ENCODE results near the gene FBXW11.
"Not testable (repeated sequence)": the region's sequence is repeated elsewhere in the genome, so short reads cannot be mapped to it uniquely, and the experiment has no call there.

Gene FBXW11

DNA sequence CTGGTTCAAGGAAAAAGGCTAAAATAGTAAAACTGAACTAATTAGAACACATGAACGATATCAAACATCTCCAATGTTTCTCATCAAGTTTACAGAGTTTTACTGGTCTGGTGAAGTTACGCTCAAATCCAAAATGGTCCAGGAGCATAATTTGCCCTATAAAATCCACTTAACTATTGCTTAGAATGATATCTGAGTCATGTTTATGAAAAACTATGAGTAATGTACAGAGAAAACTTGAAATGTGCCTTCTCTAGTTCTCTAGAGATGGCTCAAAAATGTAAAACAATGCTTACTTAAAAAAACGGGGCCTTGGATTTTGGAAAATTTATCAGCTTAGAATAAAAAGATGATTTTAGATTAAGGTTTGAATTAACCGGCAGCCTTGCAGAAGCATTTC, 108.1 kb downstream of the FBXW11 start:
- no peak for DNase-seq

GRCh38 chr5:171897231-171897630, 109.2 kb downstream of the FBXW11 start:
- intact Hi-C loops (cut with DNase I), result no loop called here
- no peak for DNase-seq

More for the DNA sequence above, 108.1 kb downstream of the FBXW11 start:
- intact Hi-C loops (cut with DNase I), result no loop called here

GRCh38 chr5:171895081-171895480, 111.4 kb downstream of the FBXW11 start:
- DNase-seq, result no peak
- intact Hi-C loops (cut with DNase I), result no loop called here

DNA sequence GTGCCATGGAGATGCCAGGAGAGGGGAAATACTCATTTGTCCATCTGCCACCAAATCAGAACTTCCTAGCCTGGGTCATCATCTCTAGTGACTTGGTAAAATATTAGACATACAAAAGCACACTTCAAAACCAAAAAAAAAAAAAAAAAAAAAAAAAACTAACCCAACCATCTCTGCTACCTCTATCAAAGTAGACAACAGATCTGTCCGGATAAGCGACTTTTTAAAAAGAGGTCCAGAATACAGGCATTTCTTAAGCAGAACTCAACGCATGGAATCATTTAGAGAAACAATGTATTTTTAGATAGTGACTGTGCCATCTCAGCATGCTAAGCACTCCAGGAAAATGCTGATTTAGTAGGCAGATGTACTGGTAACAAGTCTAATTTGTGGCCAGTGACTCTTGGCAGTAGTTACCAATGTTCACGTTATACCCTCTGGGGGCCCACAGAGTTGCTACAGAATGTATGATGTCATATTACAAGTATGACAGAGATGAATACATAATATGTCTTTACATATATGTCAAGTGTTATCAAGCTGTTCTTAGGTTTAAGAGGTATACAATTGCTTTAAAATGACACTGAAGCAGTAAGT, 113.0 kb downstream of the FBXW11 start:
- no peak for DNase-seq
- intact Hi-C loops (cut with DNase I), result no loop called here

GRCh38 chr5:171891595-171891994, 114.8 kb downstream of the FBXW11 start:
- DNase-seq, result no peak
- intact Hi-C loops (cut with DNase I), result no loop called here

DNA sequence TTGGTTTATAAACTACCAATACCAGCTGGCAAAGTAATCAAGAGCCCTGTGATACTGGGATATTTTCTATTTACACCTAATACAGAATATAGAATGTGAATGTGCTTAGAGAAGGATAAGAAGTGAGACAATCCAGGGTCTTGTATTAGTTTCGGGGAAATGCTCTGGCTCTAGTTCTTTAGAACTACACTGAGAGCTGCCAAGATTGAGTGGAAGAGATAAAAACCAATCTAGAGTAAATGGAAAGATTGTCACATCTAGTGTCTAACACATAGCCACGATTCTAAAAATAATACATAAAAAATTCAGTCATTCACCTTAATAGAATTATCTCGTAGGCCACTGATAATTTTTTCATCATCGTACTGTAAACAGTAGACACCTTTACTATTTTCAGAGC, 115.3 kb downstream of the FBXW11 start:
- intact Hi-C loops (cut with DNase I), result no loop called here
- DNase-seq, result no peak

DNA sequence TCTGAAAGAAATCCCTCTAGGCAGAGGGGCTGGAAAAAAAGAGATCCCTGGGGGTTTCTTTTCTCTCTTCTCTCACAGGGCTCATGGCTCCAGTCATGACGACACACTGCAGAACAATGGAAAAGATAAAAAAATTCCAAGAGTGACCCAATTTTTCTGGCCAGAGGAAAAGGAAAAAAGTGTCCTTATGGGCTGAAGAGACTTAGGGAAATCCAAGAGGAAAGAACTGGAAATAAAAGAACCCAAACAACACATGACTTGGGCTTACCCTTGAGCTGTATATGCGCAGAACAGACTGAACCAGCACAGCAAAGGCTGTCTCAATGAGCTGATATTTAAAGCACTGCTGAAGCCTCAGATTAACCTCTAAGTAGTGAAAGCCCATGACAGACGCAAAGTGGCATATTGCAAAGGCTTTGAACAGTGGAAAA, 118.4 kb downstream of the FBXW11 start:
- intact Hi-C loops (cut with DNase I), result no loop called here
- DNase-seq, result no peak

DNA sequence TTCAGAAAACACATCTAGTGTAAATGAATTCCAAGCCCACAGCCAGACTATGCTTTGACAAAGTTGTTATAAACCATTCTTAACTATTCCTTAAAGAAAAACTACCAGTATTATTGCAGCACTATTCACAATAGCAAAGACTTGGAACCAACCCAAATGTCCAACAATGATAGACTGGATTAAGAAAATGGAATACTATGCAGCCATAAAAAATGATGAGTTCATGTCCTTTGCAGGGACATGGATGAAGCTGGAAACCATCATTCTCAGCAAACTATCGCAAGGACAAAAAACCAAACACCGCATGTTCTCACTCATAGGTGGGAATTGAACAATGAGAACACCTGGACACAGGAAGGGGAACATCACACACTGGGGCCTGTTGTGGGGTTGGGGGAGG, 120.4 kb downstream of the FBXW11 start:
- DNase-seq; intact Hi-C loops (cut with DNase I): not testable (repeated sequence)

GRCh38 chr5:171882118-171882517, 124.3 kb downstream of the FBXW11 start:
- peak in 33 of 42 donors; percentile 3 to 72 (median 42) for DNase-seq
- intact Hi-C loops (cut with DNase I), result no loop called here

GRCh38 chr5:171874234-171874633, 132.2 kb downstream of the FBXW11 start:
- intact Hi-C loops (cut with DNase I), result no loop called here
- DNase-seq, result no peak

- no peak for DNase-seq
- intact Hi-C loops (cut with DNase I), result no loop called here
Measured at GRCh38 chr5:171872666-171873065, 133.8 kb downstream of the FBXW11 start.

GRCh38 chr5:171871711-171872110, 134.7 kb downstream of the FBXW11 start:
- intact Hi-C loops (cut with DNase I), result no loop called here
- DNase-seq, result no peak

DNA sequence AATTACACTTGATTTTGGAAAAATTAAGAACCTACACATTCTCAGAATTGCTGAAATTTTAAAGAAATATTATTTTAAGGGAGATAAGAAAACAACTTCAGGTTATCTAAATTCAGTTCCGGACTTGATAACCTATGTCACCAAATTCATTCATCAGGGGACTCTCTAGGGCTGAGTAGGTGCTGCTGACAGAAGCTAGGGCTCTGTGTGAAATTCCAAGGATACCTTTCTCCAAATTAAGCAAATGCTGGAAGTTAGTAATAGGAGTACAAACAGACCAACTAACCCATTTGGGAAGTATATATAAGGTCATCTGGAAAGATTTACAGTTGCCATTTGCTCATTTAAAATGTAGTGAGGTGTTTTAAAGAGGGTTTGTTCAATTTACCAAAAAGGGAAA, 136.5 kb downstream of the FBXW11 start:
- no peak for DNase-seq
- intact Hi-C loops (cut with DNase I), result no loop called here

DNA sequence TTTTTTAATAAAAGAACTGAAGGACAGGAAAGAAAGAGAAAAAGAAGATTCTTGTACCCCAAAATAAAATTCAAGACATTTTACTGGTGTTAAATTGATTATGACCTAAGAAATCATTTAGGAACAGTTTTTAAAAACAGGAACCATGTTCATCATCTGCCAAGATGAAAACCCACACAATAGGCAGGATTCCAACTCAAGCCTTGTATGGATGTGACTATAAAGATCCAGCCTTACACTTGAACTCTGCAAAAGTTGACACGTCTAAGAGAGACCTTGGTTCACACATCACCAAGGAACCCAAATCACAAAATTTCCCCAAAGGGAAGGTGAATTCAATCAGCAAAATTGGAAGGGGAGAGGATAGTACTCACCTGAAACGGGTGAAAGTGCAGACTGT, 138.2 kb downstream of the FBXW11 start:
- intact Hi-C loops (cut with DNase I), result no loop called here
- DNase-seq, result no peak

DNA sequence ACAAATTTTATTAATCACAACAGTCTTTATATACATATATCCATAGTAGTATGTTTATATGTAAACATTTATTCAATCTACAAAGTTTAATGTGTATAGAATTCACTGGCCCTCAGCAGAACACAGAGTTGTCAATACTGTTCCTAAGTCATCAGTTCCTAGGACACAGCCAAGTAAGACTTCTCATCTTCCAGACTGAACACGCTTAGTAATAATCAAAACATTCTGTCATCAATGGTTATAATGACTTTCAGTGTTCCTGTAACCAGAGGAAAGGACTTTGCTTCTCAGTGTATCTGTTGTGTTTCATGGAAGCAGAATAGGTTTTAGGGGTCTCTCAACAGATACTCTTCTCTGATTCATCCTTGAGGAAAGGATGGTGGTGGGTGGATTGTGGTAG, 138.7 kb downstream of the FBXW11 start:
- intact Hi-C loops (cut with DNase I), result no loop called here
- DNase-seq, result no peak

- no peak for DNase-seq
- intact Hi-C loops (cut with DNase I), result no loop called here
Measured at GRCh38 chr5:171865471-171865870, 141.0 kb downstream of the FBXW11 start.

GRCh38 chr5:171863935-171864334, 142.5 kb downstream of the FBXW11 start:
- DNase-seq, result peak in 1 of 42 donors; percentile 33
- intact Hi-C loops (cut with DNase I), result no loop called here

- DNase-seq, result peak in 2 of 42 donors; percentile 19 to 34
- intact Hi-C loops (cut with DNase I), result no loop called here
Measured at GRCh38 chr5:171862624-171863023, 143.8 kb downstream of the FBXW11 start.

GRCh38 chr5:171861381-171861780, 145.1 kb downstream of the FBXW11 start:
- intact Hi-C loops (cut with DNase I), result no loop called here
- DNase-seq, result no peak

GRCh38 chr5:171858303-171858702, 148.1 kb downstream of the FBXW11 start:
- no peak for DNase-seq
- intact Hi-C loops (cut with DNase I), result no loop called here

GRCh38 chr5:171857489-171857876, 149.0 kb downstream of the FBXW11 start:
- intact Hi-C loops (cut with DNase I), result no loop called here

More at GRCh38 chr5:171857489-171857876, 149.0 kb downstream of the FBXW11 start:
- no peak for DNase-seq

All from head of caudate nucleus (tissue), 42 donors.